ENCODE results near the gene CPSF4. TPM values are rescaled to one million over a fixed set of nuclear protein-coding genes. Genes with fewer than 3 reads are reported as not detected.

The CPSF4 gene
- total RNA-seq, 1 donor = 41.5 TPM

GRCh38 chr7:99446096-99446495, 7.4 kb downstream of the CPSF4 start:
- no peak for DNase-seq (ENCODE audit: low read depth in 2 of 3, low spot score in 2 of 3)

GRCh38 chr7:99447943-99448342, 9.2 kb downstream of the CPSF4 start:
- DNase-seq (ENCODE audit: low read depth in 2 of 3, low spot score in 2 of 3) = no peak

GRCh38 chr7:99448855-99449254, 10.1 kb downstream of the CPSF4 start:
- no peak for DNase-seq (ENCODE audit: low read depth in 2 of 3, low spot score in 2 of 3)

- DNase-seq (ENCODE audit: low read depth in 2 of 3, low spot score in 2 of 3) = no peak
Observed at GRCh38 chr7:99449326-99449725, 10.6 kb downstream of the CPSF4 start.

GRCh38 chr7:99451936-99452335, 13.2 kb downstream of the CPSF4 start:
- no peak for DNase-seq (ENCODE audit: low read depth in 2 of 3, low spot score in 2 of 3)

GRCh38 chr7:99452541-99452940, 13.8 kb downstream of the CPSF4 start:
- DNase-seq (ENCODE audit: low read depth in 2 of 3, low spot score in 2 of 3) = no peak

GRCh38 chr7:99453105-99453504, 14.4 kb downstream of the CPSF4 start:
- no peak for DNase-seq (ENCODE audit: low read depth in 2 of 3, low spot score in 2 of 3)

GRCh38 chr7:99455874-99456273, 17.1 kb downstream of the CPSF4 start:
- no peak for DNase-seq (ENCODE audit: low read depth in 2 of 3, low spot score in 2 of 3)

GRCh38 chr7:99456288-99456687, 17.5 kb downstream of the CPSF4 start:
- DNase-seq (ENCODE audit: low read depth in 2 of 3, low spot score in 2 of 3) = no peak

GRCh38 chr7:99457050-99457649, 18.4 kb downstream of the CPSF4 start:
- DNase-seq (ENCODE audit: low read depth in 2 of 3, low spot score in 2 of 3) = no peak

GRCh38 chr7:99457650-99458493, 19.1 kb downstream of the CPSF4 start:
- DNase-seq (ENCODE audit: low read depth in 2 of 3, low spot score in 2 of 3) = no peak

- peak in 2 of 3 donors; percentile 14 to 29 for DNase-seq (ENCODE audit: low read depth in 2 of 3, low spot score in 2 of 3)
Observed at GRCh38 chr7:99459087-99459486, 20.3 kb downstream of the CPSF4 start.

- DNase-seq (ENCODE audit: low read depth in 2 of 3, low spot score in 2 of 3) = no peak
Observed at GRCh38 chr7:99460651-99461050, 21.9 kb downstream of the CPSF4 start.

GRCh38 chr7:99461221-99461620, 22.5 kb downstream of the CPSF4 start:
- no peak for DNase-seq (ENCODE audit: low read depth in 2 of 3, low spot score in 2 of 3)

- no peak for DNase-seq (ENCODE audit: low read depth in 2 of 3, low spot score in 2 of 3)
Observed at GRCh38 chr7:99465421-99465768, 26.7 kb downstream of the CPSF4 start.

GRCh38 chr7:99468336-99468918, 29.7 kb downstream of the CPSF4 start:
- DNase-seq (ENCODE audit: low read depth in 2 of 3, low spot score in 2 of 3) = no peak

GRCh38 chr7:99469381-99470065, 30.8 kb downstream of the CPSF4 start:
- no peak for DNase-seq (ENCODE audit: low read depth in 2 of 3, low spot score in 2 of 3)

- peak; percentile 81 to 98 (median 97) for DNase-seq (ENCODE audit: low read depth in 2 of 3, low spot score in 2 of 3)
Observed at GRCh38 chr7:99472561-99473314, 34.0 kb downstream of the CPSF4 start, which contains the start of gene ZNF789. TSS of gene ZNF789 (plus strand) at chr7:99472890. CDS start at chr7:99476457, 3,567 bp downstream.

GRCh38 chr7:99473315-99473596, 34.5 kb downstream of the CPSF4 start:
- DNase-seq (ENCODE audit: low read depth in 2 of 3, low spot score in 2 of 3) = peak in 2 of 3 donors; percentile 69 to 89

- DNase-seq (ENCODE audit: low read depth in 2 of 3, low spot score in 2 of 3) = no peak
Observed at GRCh38 chr7:99476107-99476506, 37.4 kb downstream of the CPSF4 start.

All from hematopoietic multipotent progenitor cell (in vitro differentiated cells).